Measurements from ENCODE around the gene BTBD9. TPM values are rescaled to one million over a fixed set of nuclear protein-coding genes. Genes with fewer than 3 reads are reported as not detected.

BTBD9 gene
- total and polyA plus RNA-seq, 2 experiments from 2014 or later: 13.0 to 17.0 TPM

DNA sequence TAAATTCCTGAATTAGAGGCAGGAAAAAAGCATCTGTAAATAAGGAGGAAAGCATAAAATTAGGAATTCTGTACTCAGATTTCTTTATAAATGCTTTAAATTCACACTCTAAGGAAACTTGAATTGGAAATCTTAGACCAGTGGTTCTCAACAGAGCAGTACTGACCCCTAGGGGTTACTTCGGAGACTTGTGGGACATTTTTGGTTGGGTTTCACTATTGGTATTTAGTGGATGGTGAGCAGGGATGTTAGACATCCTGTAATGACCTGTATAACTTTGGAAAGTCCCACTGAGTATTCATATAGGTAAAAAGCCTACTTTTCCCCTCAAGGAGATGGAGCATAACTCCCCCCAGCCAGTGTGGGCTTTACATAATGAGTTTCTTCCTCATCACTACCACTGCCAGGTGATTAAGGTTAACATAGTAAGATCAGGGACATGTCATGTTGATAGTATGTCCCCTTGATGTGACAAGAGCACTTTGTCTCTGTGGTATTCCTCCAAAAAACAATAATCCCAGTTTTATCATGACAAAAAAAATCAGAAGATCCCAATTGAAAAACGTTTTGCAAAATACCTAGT lies 32.2 kb upstream of the BTBD9 start:
- Histone ChIP-seq H3K27ac (no peak overlapping the region), H4K20me1 (ENCODE audit: insufficient read depth, poor library complexity, severe bottlenecking) (no peaks in the 10 kb centered on the region), H3K36me3 (replicated peaks; ENCODE audit: insufficient read depth, low read depth) (peaks cover 6% of the 10 kb centered on the region), H3K9me2 (replicated peaks; ENCODE audit: insufficient read depth) (no peaks in the 10 kb centered on the region), H2AFZ (no peak overlapping the region), H3K4me2 (no peak overlapping the region), H3K4me1 (ENCODE audit: insufficient read depth) (no peaks in the 10 kb centered on the region), H3K9me3 (ENCODE audit: low read depth) (no peaks in the 10 kb centered on the region), H3K79me2 (no peaks in the 10 kb centered on the region), H3K4me3 (no peak overlapping the region), H3K27me3 (no peaks in the 10 kb centered on the region)
- WGBS (ENCODE audit: low lambda C conversion rate, missing lambda C conversion rate): 5% methylated on average over 2 of the region's 2 CpGs
- TF ChIP-seq EZH2 (IDR thresholded peaks at IDR 0.05; ENCODE audit: borderline replicate concordance): no peak
- TF ChIP-seq, protein P1, sequence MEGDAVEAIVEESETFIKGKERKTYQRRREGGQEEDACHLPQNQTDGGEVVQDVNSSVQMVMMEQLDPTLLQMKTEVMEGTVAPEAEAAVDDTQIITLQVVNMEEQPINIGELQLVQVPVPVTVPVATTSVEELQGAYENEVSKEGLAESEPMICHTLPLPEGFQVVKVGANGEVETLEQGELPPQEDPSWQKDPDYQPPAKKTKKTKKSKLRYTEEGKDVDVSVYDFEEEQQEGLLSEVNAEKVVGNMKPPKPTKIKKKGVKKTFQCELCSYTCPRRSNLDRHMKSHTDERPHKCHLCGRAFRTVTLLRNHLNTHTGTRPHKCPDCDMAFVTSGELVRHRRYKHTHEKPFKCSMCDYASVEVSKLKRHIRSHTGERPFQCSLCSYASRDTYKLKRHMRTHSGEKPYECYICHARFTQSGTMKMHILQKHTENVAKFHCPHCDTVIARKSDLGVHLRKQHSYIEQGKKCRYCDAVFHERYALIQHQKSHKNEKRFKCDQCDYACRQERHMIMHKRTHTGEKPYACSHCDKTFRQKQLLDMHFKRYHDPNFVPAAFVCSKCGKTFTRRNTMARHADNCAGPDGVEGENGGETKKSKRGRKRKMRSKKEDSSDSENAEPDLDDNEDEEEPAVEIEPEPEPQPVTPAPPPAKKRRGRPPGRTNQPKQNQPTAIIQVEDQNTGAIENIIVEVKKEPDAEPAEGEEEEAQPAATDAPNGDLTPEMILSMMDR (IDR thresholded peaks at IDR 0.05; ENCODE audit: poor library complexity): peak; percentile 76
- peak; percentile 78 for DNase-seq (ENCODE audit: low spot score)

DNA sequence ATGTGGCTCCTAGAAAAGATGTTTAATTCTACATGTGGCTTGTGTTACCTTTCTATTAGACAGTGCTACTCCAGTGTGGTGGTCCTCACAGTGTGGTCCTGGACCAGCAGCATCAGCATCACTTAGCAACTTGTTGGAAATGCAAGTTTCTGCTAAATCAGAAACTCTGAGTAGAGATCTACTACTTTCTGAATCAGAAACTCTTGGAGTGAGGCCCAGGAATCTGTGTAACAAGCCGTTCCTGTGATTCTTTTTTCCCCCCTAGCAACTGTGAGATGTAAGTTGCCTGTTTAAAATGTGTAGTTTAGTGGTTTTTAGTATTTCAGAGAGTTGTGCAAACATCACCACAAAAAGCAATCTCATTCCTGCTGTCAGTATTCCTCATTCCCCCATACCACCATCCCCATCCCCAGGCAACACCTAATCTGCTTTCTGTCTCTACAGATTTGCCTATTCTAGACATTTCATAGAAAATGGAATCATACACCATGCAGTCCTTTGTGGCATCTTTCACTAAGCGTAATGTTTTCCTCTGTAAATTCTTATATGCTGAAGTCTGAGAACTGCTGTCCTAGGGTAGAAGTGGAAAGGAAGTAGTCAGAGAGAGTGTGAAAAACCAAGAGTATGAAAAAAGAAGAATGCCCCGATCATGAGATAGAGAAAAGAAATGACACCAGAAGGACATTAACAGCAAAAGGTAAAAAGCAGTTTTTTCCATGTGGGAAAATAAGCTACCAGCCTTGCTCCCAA lies 18.9 kb upstream of the BTBD9 start:
- H2AFZ ChIP-seq: no peak overlapping the region
- H3K4me1 ChIP-seq (ENCODE audit: insufficient read depth): no peaks in the 10 kb centered on the region
- DNase-seq (ENCODE audit: low spot score): no peak
- H3K27me3 ChIP-seq: no peaks in the 10 kb centered on the region
- H3K27ac ChIP-seq: no peak overlapping the region
- no peaks in the 10 kb centered on the region for H3K79me2 ChIP-seq
- no peaks in the 10 kb centered on the region for H4K20me1 ChIP-seq (ENCODE audit: insufficient read depth, poor library complexity, severe bottlenecking)
- 95% methylated on average over 3 of the region's 3 CpGs for WGBS (ENCODE audit: low lambda C conversion rate, missing lambda C conversion rate)
- no peaks in the 10 kb centered on the region for H3K9me3 ChIP-seq (ENCODE audit: low read depth)
- no peaks in the 10 kb centered on the region for H3K36me3 ChIP-seq (replicated peaks; ENCODE audit: insufficient read depth, low read depth)
- TF ChIP-seq EZH2 (IDR thresholded peaks at IDR 0.05; ENCODE audit: borderline replicate concordance) (no peak), EZH2phosphoT487 (IDR thresholded peaks at IDR 0.05; ENCODE audit: low read depth, severe bottlenecking, unreplicated experiment) (no peak)
- TF ChIP-seq, protein P1 (IDR thresholded peaks at IDR 0.05; ENCODE audit: poor library complexity): no peak
- no peak overlapping the region for H3K4me3 ChIP-seq
- no peaks in the 10 kb centered on the region for H3K9me2 ChIP-seq (replicated peaks; ENCODE audit: insufficient read depth)
- no peak overlapping the region for H3K4me2 ChIP-seq

DNA sequence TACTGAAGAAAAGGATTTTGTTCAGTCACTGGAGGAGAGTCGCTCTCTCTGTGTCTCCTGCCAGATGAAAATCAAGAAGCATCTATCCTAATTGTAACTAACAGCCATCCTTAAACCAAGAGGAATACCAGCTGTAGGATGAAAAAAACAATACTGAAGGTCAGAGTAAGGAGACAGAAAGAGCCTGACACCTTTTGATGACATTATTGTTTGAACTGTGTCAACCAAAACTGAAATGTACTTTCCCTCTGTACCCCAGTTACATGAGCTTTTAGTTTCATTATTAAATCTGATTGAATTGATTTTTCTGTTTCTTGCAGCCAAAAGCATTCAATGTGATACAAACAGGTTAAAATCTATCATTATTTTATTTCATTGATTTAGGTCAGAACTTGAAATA lies 17.2 kb upstream of the BTBD9 start:
- no peak overlapping the region for H2AFZ ChIP-seq
- 100% methylated on average over 1 of the region's 1 CpG for WGBS (ENCODE audit: low lambda C conversion rate, missing lambda C conversion rate)

More for the DNA sequence above, 17.2 kb upstream of the BTBD9 start:
- no peak for TF ChIP-seq EZH2 (IDR thresholded peaks at IDR 0.05; ENCODE audit: borderline replicate concordance)
- TF ChIP-seq EZH2phosphoT487 (IDR thresholded peaks at IDR 0.05; ENCODE audit: low read depth, severe bottlenecking, unreplicated experiment): no peak
- TF ChIP-seq, protein P1 (IDR thresholded peaks at IDR 0.05; ENCODE audit: poor library complexity): no peak
- Histone ChIP-seq H4K20me1 (ENCODE audit: insufficient read depth, poor library complexity, severe bottlenecking) (no peaks in the 10 kb centered on the region), H3K27ac (no peak overlapping the region), H3K27me3 (no peaks in the 10 kb centered on the region), H3K79me2 (no peaks in the 10 kb centered on the region), H3K4me3 (no peak overlapping the region), H3K4me2 (no peak overlapping the region), H3K4me1 (ENCODE audit: insufficient read depth) (no peaks in the 10 kb centered on the region), H3K36me3 (replicated peaks; ENCODE audit: insufficient read depth, low read depth) (no peaks in the 10 kb centered on the region), H3K9me3 (ENCODE audit: low read depth) (no peaks in the 10 kb centered on the region), H3K9me2 (replicated peaks; ENCODE audit: insufficient read depth) (no peaks in the 10 kb centered on the region)
- no peak for DNase-seq (ENCODE audit: low spot score)

All from hepatocyte (in vitro differentiated cells).